Retinal pigment epithelial cell (primary cell): ENCODE data around the gene RNF207.

Experiments
- DNase-seq: peaks from one replicate; pipeline ENCODE4 v3.0.0-alpha.2; 2010; ENCODE audit warnings: low read depth
- H3K4me3 ChIP-seq: 2 replicates; pipeline ENCODE4 v1.5.1; 2011; ENCODE audit warnings: mild to moderate bottlenecking, low read length, control low read depth, moderate library complexity
- TF ChIP-seq, protein P1 (sequence below): conservative IDR thresholded peaks from 2 replicates; pipeline ENCODE4 v1.5.1; 2011; ENCODE audit warnings: low read depth, low read length, control low read depth, inconsistent platforms

RNF207 gene, protein sequence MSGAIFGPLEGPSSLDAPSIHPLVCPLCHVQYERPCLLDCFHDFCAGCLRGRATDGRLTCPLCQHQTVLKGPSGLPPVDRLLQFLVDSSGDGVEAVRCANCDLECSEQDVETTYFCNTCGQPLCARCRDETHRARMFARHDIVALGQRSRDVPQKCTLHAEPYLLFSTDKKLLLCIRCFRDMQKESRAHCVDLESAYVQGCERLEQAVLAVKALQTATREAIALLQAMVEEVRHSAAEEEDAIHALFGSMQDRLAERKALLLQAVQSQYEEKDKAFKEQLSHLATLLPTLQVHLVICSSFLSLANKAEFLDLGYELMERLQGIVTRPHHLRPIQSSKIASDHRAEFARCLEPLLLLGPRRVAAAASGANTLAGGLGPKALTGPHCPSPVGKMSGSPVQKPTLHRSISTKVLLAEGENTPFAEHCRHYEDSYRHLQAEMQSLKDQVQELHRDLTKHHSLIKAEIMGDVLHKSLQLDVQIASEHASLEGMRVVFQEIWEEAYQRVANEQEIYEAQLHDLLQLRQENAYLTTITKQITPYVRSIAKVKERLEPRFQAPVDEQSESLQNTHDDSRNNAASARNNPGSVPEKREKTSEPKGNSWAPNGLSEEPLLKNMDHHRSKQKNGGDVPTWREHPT

DNA sequence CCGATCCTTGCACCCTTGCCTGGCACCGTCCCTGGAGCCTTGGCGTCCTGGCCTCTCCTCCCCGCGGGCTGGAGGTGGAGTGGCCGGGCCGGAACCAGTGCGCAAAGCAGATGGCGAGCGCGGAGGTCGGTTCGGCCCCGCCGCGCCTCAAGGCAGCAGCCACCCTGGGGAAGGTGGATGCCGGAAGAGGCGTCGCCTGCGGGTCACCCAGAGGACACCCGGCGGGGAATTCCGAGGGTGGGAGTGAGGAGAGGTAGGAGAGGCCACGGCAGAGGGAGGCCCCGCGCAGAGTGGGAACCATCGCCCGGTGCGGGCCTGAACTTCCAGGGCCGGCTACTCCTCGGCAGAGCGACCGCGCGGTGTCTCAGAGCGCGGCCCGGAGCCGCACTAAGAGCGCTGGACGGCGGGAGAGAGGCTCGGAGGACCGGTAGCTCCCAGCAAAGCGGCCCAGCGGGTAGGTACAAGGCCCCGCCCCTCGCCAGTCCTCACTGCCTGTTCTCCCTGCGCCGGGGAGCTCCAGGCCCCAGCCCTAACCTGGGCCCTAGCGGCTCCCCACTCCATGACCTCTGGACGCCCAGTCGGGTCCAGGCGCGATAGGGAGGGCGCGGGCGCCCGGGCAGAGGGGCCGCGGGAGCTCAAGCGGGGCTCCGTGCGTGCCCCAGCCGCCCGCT, at the start of gene RNF207:
Gene RNF207, plus strand, starts transcription at position 271 of the 671 bp plus-strand sequence. CDS start 417 bp downstream, outside the sequence.
- peak within 1 kb of the TSS; percentile 66 for H3K4me3 ChIP-seq
- TF ChIP-seq, protein P1, sequence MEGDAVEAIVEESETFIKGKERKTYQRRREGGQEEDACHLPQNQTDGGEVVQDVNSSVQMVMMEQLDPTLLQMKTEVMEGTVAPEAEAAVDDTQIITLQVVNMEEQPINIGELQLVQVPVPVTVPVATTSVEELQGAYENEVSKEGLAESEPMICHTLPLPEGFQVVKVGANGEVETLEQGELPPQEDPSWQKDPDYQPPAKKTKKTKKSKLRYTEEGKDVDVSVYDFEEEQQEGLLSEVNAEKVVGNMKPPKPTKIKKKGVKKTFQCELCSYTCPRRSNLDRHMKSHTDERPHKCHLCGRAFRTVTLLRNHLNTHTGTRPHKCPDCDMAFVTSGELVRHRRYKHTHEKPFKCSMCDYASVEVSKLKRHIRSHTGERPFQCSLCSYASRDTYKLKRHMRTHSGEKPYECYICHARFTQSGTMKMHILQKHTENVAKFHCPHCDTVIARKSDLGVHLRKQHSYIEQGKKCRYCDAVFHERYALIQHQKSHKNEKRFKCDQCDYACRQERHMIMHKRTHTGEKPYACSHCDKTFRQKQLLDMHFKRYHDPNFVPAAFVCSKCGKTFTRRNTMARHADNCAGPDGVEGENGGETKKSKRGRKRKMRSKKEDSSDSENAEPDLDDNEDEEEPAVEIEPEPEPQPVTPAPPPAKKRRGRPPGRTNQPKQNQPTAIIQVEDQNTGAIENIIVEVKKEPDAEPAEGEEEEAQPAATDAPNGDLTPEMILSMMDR, result peak; percentile 1
- peak; percentile 44 for DNase-seq

DNA sequence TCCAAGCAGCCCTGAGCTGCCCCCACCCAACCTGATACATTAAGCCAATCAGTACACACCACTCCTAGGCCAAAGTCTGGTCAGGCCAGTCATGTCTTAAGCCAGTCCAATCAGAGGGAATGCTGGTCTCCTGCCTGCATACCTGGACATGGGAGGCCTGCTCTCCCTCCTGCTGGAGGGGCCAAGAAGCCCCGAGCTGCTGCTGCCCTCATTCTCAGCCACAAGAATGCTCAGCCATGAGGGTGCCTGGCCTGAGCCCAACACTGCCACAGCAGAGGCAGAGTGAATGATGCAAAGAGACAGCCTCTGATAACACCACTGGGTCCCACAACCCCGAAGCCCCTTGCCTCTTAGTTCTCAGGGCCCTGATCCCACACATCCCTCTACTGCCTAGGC, 48.8 kb upstream of the RNF207 start:
- TF ChIP-seq, protein P1, result no peak
- DNase-seq, result no peak
- no peak overlapping the region for H3K4me3 ChIP-seq

DNA sequence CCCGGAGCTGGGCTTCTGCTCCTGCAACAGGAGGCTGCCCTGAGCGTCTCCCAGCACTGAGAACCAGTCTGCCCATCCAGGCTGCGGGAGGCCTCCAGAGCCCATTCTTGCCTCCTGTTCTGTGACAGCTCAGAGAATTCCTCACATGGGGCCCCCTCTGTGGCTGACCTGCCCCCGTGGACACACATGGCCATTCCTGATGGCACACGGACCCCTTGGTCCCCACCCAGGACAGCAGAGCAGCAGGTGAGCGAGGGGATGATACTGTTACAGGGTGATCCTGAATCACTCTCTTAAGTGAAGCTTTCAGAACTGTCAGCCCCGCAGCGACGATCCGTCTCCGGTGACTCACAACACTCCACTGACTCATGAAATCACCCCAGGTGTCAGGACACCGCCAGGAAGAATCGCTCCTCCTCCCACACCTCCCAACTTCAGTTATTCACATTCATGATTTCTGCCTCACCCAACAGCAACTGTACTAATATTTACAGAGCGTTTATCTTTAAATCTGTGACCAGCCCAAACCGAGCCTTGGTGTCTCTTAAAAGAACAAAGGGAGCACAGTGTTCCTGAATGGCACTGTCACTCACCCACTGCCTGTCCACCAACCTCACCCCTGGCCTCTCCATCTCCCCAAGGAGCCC, 48.3 kb upstream of the RNF207 start:
- H3K4me3 ChIP-seq, result no peak overlapping the region
- no peak for DNase-seq
- TF ChIP-seq, protein P1, result no peak

DNA sequence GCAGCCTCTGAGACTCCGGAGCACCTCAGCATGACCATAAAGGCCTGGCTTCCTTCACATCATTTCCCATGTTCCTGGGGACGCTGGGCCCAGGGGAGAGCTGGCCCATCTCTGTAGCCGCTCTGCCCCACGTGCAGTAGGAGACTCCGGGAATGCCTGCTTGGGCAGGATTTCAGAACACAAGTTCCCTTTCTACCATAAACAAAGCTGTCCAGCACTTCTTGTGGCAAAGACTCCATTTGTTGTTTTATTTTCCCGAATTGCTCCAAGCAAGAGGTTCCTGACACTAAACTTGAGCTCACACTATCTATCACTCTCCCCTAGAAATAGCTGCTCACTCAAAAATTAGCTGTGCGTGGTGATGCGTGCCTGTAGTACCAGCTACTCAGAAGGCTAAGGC, 47.7 kb upstream of the RNF207 start:
- TF ChIP-seq, protein P1, result no peak
- no peak for DNase-seq
- H3K4me3 ChIP-seq, result no peak overlapping the region

DNA sequence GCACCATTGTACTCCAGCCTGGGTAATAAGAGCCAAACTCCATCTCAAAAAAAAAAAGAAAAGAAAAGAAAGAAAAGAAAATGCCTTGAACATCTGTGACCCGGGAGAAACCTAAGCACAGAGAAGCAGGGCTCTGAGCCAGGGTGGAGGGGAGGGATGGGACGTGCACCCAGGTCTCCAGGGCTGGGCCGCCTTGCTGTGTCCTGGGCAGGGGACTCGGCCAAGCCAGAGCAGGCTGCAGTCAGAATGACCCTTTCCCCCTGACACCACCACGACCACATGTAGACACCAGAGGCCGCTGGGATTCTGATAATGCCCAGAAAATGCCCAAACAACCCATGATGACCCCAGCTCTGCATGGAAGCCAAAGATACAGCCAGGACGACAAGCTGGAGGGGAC, 43.6 kb upstream of the RNF207 start:
- TF ChIP-seq, protein P1, result no peak
- no peak for DNase-seq
- no peak overlapping the region for H3K4me3 ChIP-seq

DNA sequence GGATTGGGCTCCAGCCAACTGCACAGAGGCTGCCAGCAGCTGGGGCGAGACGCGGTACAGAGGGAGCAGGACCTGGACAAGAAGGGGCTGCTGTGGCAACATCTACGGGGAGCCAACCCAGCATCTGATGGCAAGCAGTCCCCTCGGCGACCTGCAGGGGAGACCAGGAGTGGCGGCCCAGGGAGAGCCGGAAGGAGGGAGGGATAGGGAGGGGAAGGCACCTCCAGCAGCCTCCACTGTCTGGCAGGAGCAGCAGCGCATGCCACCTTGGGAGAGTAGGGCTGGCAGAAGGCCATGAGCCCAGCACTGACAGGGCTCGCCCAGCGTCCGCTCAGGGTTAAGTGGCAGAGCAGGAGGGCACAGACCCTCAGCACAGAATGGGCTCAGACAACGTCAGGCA, 43.1 kb upstream of the RNF207 start:
- no peak for DNase-seq
- TF ChIP-seq, protein P1, result no peak
- H3K4me3 ChIP-seq, result no peak overlapping the region
